HL-60/S4 treated with phorbol 12-myristate 13-acetate at 8.2 ng/mL for 4 days and 3 days (cell line): Measurements from ENCODE around the gene TUBGCP5.

ENCODE experiments used
- in situ Hi-C: fragments of 300-500 bp; cut with MboI; formaldehyde crosslinking; loops from 2 replicates; pipeline ENCODE4 v1.15.0; 2022; ENCODE audit warnings: low sequenced_read_pairs

Gene TUBGCP5

GRCh38 chr15:22954798-22955543 is 84.4 kb downstream of the TUBGCP5 start:
- in situ Hi-C loops, result no loop called here

- in situ Hi-C loops, result no loop called here
Observed at GRCh38 chr15:22954326-22954725, 85.0 kb downstream of the TUBGCP5 start.

- in situ Hi-C loops, result no loop called here
Observed at GRCh38 chr15:22952796-22953579, 86.4 kb downstream of the TUBGCP5 start.

- in situ Hi-C loops, result no loop called here
Observed at GRCh38 chr15:22951381-22952280, 87.7 kb downstream of the TUBGCP5 start.

GRCh38 chr15:22951031-22951380 is 88.4 kb downstream of the TUBGCP5 start:
- in situ Hi-C loops, result no loop called here

GRCh38 chr15:22950256-22950990 is 88.9 kb downstream of the TUBGCP5 start:
- in situ Hi-C loops, result no loop called here
